ENCODE results near the gene RMND5A.

The RMND5A gene

DNA sequence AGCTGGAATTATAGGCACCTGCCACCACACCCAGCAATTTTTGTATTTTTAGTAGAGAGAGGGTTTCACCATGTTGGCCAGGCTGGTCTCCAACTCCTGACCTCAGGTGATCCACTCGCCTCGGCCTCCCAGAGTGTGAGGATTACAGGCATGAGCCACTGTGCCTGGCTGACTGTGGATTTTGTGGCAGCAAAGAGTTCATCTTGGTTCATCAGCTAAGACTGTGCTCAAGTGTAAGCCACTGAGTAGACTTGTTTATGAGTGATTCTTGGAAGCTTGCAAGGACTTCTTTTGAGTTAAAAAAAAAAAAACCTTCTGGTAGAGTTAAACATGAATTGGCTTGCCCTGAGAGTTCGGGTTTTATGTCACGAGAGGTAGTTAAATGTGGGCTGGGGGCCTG lies 106.9 kb downstream of the RMND5A start:
- Mint-ChIP-seq H3K4me3 (no peak overlapping the region), H3K27me3 (ENCODE audit: low read depth) (no peaks in the 10 kb centered on the region), H3K9me3 (peaks cover 9% of the 10 kb centered on the region), H3K4me1 (no peaks in the 10 kb centered on the region), H3K27ac (no peak overlapping the region), H3K36me3 (ENCODE audit: low read depth) (no peaks in the 10 kb centered on the region)
- TF ChIP-seq, protein P1, sequence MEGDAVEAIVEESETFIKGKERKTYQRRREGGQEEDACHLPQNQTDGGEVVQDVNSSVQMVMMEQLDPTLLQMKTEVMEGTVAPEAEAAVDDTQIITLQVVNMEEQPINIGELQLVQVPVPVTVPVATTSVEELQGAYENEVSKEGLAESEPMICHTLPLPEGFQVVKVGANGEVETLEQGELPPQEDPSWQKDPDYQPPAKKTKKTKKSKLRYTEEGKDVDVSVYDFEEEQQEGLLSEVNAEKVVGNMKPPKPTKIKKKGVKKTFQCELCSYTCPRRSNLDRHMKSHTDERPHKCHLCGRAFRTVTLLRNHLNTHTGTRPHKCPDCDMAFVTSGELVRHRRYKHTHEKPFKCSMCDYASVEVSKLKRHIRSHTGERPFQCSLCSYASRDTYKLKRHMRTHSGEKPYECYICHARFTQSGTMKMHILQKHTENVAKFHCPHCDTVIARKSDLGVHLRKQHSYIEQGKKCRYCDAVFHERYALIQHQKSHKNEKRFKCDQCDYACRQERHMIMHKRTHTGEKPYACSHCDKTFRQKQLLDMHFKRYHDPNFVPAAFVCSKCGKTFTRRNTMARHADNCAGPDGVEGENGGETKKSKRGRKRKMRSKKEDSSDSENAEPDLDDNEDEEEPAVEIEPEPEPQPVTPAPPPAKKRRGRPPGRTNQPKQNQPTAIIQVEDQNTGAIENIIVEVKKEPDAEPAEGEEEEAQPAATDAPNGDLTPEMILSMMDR (IDR thresholded peaks at IDR 0.05; ENCODE audit: unreplicated experiment in 3 of 3), result no peak

Measured in nephron (organoid).